GM23338 (cell line): ENCODE data around the gene POU4F2.

Experiments
- CREB1 ChIP-seq: fragments of 250-450 bp; sonication (Bioruptor Pico); IDR thresholded peaks from 2 replicates; pipeline ENCODE4 v1.5.0; 2020; ENCODE audit warnings: low read depth, mild to moderate bottlenecking, moderate library complexity
- CTCF ChIP-seq, 2 experiments: fragments of 200-600 bp in 1 of 2; sonication (generic) in 1 of 2; conservative IDR thresholded peaks; 2 replicates each; pipeline versions ENCODE4 v1.5.1 to v1.6.1; 2016 to 2017; ENCODE audit warnings: antibody characterized with exemption in 2 of 2, low read depth in 2 of 2, mild to moderate bottlenecking in 2 of 2, moderate library complexity in 1 of 2
- EZH2 ChIP-seq: fragments of 200-600 bp; sonication (generic); IDR thresholded peaks from one replicate; pipeline ENCODE4 v1.8.0; 2017; ENCODE audit warnings: antibody characterized with exemption, mild to moderate bottlenecking, low read depth; ENCODE audit not compliant: unreplicated experiment
- EZH2phosphoT487 ChIP-seq: fragments of 200-600 bp; sonication (generic); IDR thresholded peaks from one replicate; pipeline ENCODE4 v1.8.1; 2018; ENCODE audit warnings: antibody characterized with exemption; ENCODE audit not compliant: unreplicated experiment
- POLR2AphosphoS5 ChIP-seq: IDR thresholded peaks from 2 replicates; pipeline ENCODE4 v1.6.1; 2016; ENCODE audit warnings: antibody characterized with exemption, low read depth
- REST ChIP-seq: IDR thresholded peaks from one replicate; pipeline ENCODE4 v1.6.1; 2018; ENCODE audit warnings: antibody characterized with exemption; ENCODE audit not compliant: unreplicated experiment
- ZNF114 ChIP-seq: fragments of 250-450 bp; sonication (Bioruptor Pico); IDR thresholded peaks from 2 replicates; pipeline ENCODE4 v1.5.0; 2020; ENCODE audit warnings: mild to moderate bottlenecking, moderate library complexity
- ZNF331 ChIP-seq: fragments of 250-450 bp; sonication (Bioruptor Pico); IDR thresholded peaks from 2 replicates; pipeline ENCODE4 v1.5.0; 2020; ENCODE audit warnings: low read depth, mild to moderate bottlenecking, moderate library complexity

GRCh38 chr4:146674829-146675570 lies 36.3 kb downstream of the POU4F2 start:
- no peak for TF ChIP-seq POLR2AphosphoS5
- TF ChIP-seq CTCF (conservative IDR thresholded peaks at IDR 0.05; ENCODE audit: low read depth in 2 of 2), result no peak
- TF ChIP-seq EZH2, result no peak
- no peak for TF ChIP-seq EZH2phosphoT487
- no peak for TF ChIP-seq REST
- no peak for TF ChIP-seq CREB1 (CRISPR knock-in tag)
- TF ChIP-seq ZNF331 (CRISPR knock-in tag), result no peak
- TF ChIP-seq ZNF114, result no peak
